Mucosa of stomach (tissue), 1 donor: ENCODE results near the gene BBLN.

Experiments
- H3K27me3 ChIP-seq: one replicate; pipeline ENCODE4 v1.7.0; 2013; ENCODE audit warnings: mild to moderate bottlenecking, low read length; ENCODE audit not compliant: control insufficient read depth, insufficient read depth
- H3K36me3 ChIP-seq: one replicate; pipeline ENCODE4 v1.7.0; 2013; ENCODE audit warnings: low read length; ENCODE audit not compliant: control insufficient read depth, insufficient read depth
- H3K4me1 ChIP-seq: one replicate; pipeline ENCODE4 v1.7.0; 2013; ENCODE audit warnings: mild to moderate bottlenecking, low read length; ENCODE audit not compliant: control insufficient read depth, insufficient read depth
- H3K4me3 ChIP-seq: one replicate; pipeline ENCODE4 v1.7.0; 2013; ENCODE audit warnings: low read length
- H3K9ac ChIP-seq: one replicate; pipeline ENCODE4 v1.7.0; 2013; ENCODE audit warnings: mild to moderate bottlenecking, low read length, moderate library complexity
- H3K9me3 ChIP-seq: one replicate; pipeline ENCODE4 v1.7.0; 2013; ENCODE audit warnings: mild to moderate bottlenecking, low read length, moderate library complexity; ENCODE audit not compliant: control insufficient read depth
- donor health status: Pancreatic carcinoma.

BBLN gene

GRCh38 chr9:128142061-128142460 is 18.0 kb upstream of the BBLN start:
- Histone ChIP-seq H3K9ac (no peak overlapping the region), H3K36me3 (no peaks in the 10 kb centered on the region), H3K4me3 (no peak overlapping the region), H3K4me1 (peaks cover 20% of the 10 kb centered on the region), H3K27me3 (no peaks in the 10 kb centered on the region), H3K9me3 (no peaks in the 10 kb centered on the region)

DNA sequence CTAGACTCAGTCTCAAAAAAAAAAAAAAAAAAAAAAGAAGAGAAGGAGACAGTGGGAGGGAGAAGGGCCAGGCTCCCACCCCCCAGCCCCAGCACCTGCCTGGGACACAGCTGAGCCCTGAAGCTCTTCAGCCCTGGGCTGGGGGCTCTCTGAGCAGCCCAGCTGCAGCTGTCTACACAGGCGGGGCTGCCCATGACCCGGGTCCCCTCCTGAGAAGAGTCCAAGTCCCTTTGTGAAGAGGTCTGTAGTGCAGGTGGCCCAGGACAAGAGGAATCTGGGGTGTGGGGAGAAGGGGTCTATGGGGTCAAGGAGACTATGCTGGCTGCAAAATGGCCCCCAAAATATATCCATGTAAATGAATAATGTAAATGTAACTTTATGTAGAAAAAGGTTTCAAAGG is 17.5 kb upstream of the BBLN start:
- no peak overlapping the region for H3K9ac ChIP-seq
- no peaks in the 10 kb centered on the region for H3K27me3 ChIP-seq
- no peaks in the 10 kb centered on the region for H3K9me3 ChIP-seq
- peaks cover 20% of the 10 kb centered on the region for H3K4me1 ChIP-seq
- H3K36me3 ChIP-seq: no peaks in the 10 kb centered on the region
- no peak overlapping the region for H3K4me3 ChIP-seq

DNA sequence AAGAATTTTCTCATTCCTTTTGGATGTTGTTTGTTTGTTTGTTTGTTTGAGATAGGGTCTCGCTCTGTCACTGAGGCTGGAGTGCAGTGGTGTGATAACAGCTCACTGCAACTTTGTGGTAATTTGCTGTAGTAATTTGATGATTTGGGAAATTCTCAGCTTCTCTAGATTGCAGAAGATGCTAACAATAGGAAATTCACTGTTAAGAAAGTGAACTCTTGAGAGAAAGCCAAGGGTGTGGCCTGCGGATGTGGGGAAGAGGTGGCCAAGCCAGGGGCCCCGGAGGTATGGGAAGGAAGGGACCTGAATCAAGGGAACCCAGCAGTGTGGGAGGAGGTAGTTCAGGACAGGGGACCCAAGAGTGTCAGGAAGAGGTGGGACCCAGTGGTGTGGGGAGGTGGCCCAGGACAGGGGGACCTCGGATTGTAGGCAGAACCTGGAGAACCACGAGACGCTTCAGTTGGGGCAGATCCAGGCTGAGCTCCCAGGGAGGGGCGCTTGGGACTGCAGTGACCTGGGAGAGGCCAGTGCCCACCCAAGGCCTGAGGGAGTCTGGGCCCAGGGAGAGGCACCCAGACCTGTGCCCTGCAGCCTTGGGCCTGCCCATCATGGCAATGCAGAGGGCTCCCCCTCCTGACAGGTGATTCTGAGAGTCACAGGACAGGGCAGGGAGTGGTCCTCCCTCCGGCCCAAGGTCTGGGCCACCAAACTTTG is 16.4 kb upstream of the BBLN start:
- Histone ChIP-seq H3K4me3 (no peak overlapping the region), H3K4me1 (peaks cover 29% of the 10 kb centered on the region), H3K36me3 (no peaks in the 10 kb centered on the region), H3K27me3 (no peaks in the 10 kb centered on the region), H3K9ac (no peak overlapping the region), H3K9me3 (no peaks in the 10 kb centered on the region)

DNA sequence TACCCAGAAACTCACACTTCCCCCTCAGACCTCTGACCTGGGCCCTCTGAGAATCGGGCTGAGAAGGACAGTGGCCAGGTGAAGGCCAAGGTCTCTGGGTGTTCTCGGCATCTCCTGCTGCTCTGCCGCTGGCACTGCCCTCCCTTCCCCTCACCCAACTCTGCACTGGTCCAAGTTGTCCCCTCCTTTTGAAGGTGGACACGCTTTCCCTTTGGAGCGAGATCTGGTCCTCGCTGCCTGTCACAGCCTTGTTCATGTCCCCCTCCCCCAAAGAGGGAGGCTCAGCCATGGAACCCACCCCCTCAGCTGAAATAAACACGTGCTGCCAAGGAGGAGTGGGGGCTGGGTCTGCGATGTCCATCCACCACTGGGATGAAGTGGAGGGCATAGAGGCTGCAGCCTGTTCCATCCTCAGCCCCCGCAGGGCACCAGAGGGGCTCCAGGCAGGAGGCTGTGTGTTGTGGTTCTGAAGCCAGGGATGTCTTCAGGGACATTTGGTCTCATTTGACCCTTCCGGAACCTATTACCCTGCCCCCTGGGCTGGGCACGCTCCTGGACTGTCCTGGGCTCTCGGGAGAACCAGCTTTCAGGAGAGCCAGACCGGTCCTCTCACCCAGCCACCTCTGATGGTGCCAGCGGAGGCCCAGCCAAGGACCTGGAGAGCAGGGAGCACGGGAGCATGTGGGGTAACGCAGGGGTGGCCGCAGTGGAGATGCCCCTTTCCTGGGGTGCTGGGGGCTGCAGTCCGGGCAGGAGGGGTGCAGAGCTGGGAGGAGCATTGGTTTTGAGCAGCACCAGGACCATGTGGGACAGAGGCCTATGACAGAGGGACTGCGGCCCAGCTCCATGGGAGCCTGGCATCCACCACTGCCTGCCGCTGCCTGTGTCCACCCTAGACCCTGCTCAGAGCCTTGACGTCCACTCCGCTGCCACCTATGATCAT is 15.6 kb upstream of the BBLN start:
- Histone ChIP-seq H3K27me3 (no peaks in the 10 kb centered on the region), H3K36me3 (no peaks in the 10 kb centered on the region), H3K9ac (no peak overlapping the region), H3K9me3 (no peaks in the 10 kb centered on the region), H3K4me1 (peaks cover 37% of the 10 kb centered on the region), H3K4me3 (no peak overlapping the region)

DNA sequence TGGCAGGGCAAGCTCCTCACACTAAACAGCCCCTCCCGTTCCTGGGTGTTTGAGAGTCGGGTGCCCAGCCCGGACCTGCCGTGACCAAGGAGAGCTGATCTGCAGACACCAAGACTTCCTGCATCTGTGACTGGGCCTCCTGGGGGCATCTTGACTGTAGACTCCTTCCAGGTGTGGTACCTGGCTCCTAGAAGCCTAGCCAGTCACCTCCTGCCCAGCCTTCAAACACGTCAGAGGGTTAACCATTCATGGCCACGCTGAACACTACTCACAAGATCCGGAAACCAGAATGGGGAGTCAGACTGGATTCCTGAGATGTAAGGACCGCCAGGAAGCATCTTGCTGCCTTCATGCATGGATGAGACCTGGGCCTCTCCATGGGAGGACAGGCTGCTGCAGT is 14.5 kb upstream of the BBLN start:
- no peaks in the 10 kb centered on the region for H3K9me3 ChIP-seq
- H3K4me1 ChIP-seq: peaks cover 48% of the 10 kb centered on the region
- H3K36me3 ChIP-seq: no peaks in the 10 kb centered on the region
- H3K27me3 ChIP-seq: no peaks in the 10 kb centered on the region
- no peak overlapping the region for H3K4me3 ChIP-seq
- no peak overlapping the region for H3K9ac ChIP-seq

- Histone ChIP-seq H3K9me3 (no peaks in the 10 kb centered on the region), H3K9ac (no peak overlapping the region), H3K4me3 (no peak overlapping the region), H3K4me1 (peaks cover 52% of the 10 kb centered on the region), H3K36me3 (no peaks in the 10 kb centered on the region), H3K27me3 (no peaks in the 10 kb centered on the region)
These were observed 14.1 kb upstream of the BBLN start for GRCh38 chr9:128145951-128146351.

DNA sequence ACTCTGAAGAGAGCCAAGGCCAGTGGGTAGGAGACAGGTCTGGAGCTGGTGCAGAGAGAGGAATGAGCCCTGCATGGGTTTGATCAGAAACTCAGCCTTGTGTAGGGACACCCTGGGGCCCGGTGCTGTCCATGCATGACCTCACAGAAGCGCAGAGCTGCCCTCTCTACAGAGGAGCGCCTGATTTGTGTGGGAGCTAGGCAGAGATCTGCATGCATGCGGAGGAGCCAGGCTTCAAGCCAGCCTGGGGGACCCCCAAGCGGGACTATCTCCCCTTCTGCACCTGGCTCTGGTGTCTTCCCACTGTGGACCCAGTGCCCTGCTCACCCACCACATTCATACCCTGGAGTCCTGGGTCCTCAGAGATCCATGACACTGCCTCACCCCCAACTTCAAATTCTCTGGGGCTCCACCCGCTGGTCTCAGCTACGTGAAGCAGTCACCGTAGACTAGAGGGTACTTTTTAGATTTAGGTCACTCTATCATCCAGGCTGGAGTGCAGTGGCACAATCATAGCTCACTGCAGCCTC is 13.4 kb upstream of the BBLN start:
- no peaks in the 10 kb centered on the region for H3K9me3 ChIP-seq
- H3K9ac ChIP-seq: no peak overlapping the region
- peaks cover 56% of the 10 kb centered on the region for H3K4me1 ChIP-seq
- H3K36me3 ChIP-seq: no peaks in the 10 kb centered on the region
- no peak overlapping the region for H3K4me3 ChIP-seq
- no peaks in the 10 kb centered on the region for H3K27me3 ChIP-seq

- H3K9ac ChIP-seq: peak overlapping the region; percentile 67
- H3K4me1 ChIP-seq: peaks cover 53% of the 10 kb centered on the region
- no peaks in the 10 kb centered on the region for H3K27me3 ChIP-seq
- H3K9me3 ChIP-seq: no peaks in the 10 kb centered on the region
- H3K36me3 ChIP-seq: no peaks in the 10 kb centered on the region
- H3K4me3 ChIP-seq: no peak overlapping the region
These were observed 11.5 kb upstream of the BBLN start for GRCh38 chr9:128148509-128149000.

DNA sequence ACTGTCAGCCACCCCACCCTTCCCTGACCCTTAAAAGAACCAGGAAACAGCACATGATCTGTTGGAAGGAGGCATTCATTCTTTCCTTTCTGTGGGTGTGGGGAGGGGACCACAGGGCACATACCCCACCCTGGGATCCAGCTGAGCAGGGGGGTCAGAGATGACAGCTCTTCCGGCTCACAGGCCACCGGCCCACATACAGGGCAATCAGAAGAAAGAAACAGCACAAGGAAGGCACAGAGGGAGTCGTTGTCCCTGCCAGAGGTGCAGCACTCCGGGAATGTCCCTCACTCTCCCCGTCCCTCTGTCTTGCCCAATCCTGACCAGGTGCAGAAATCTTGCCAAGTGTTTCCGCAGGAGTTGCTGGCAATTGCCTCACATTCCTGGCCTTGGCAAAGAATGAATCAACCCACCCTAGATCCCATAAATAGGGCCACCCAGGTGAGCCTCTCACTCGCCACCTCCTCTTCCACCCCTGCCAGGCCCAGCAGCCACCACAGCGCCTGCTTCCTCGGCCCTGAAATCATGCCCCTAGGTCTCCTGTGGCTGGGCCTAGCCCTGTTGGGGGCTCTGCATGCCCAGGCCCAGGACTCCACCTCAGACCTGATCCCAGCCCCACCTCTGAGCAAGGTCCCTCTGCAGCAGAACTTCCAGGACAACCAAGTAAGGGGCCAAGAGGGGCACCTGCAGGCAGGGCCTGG is 10.9 kb upstream of the BBLN start, which contains the start of gene LCN2:
LCN2 (plus strand) TSS at position 453 of the 701 bp plus-strand sequence; CDS start at position 526, 73 bp downstream.
- Histone ChIP-seq H3K9ac (peak within 1 kb of the TSS; percentile 67), H3K36me3 (no peaks in the 10 kb centered on the region), H3K27me3 (no peaks in the 10 kb centered on the region), H3K4me3 (no peak within 1 kb of the TSS), H3K9me3 (no peaks in the 10 kb centered on the region), H3K4me1 (peaks cover 47% of the 10 kb centered on the region)

- H3K36me3 ChIP-seq: no peaks in the 10 kb centered on the region
- H3K4me3 ChIP-seq: no peak overlapping the region
- peak overlapping the region; percentile 67 for H3K9ac ChIP-seq
- no peaks in the 10 kb centered on the region for H3K27me3 ChIP-seq
- peaks cover 41% of the 10 kb centered on the region for H3K4me1 ChIP-seq
- no peaks in the 10 kb centered on the region for H3K9me3 ChIP-seq
These were observed 10.0 kb upstream of the BBLN start for GRCh38 chr9:128149951-128150593.

- H3K9me3 ChIP-seq: no peaks in the 10 kb centered on the region
- H3K9ac ChIP-seq: peak overlapping the region; percentile 67
- H3K36me3 ChIP-seq: no peaks in the 10 kb centered on the region
- peaks cover 37% of the 10 kb centered on the region for H3K4me1 ChIP-seq
- H3K4me3 ChIP-seq: no peak overlapping the region
- H3K27me3 ChIP-seq: no peaks in the 10 kb centered on the region
These were observed 9.3 kb upstream of the BBLN start for GRCh38 chr9:128150594-128151308.
